Osteocyte (in vitro differentiated cells): ENCODE measurements around the gene AIDA. TPM values are rescaled to one million over a fixed set of nuclear protein-coding genes. Genes with fewer than 3 reads are reported as not detected.
"Not testable (repeated sequence)": the region's sequence is repeated elsewhere in the genome, so short reads cannot be mapped to it uniquely, and the experiment has no call there.

Source experiments
- DNase-seq: peaks from one replicate; pipeline ENCODE4 v3.0.0; 2021; ENCODE audit warnings: mixed read lengths; ENCODE audit not compliant: unreplicated experiment; ENCODE audit errors: extremely low spot score
- H3K27ac Mint-ChIP-seq: one replicate; pipeline ENCODE4 v1.8.0; 2021; ENCODE audit warnings: mild to moderate bottlenecking, mixed read lengths; ENCODE audit not compliant: unreplicated experiment
- H3K27me3 Mint-ChIP-seq: one replicate; pipeline ENCODE4 v1.8.0; 2021; ENCODE audit warnings: mixed read lengths; ENCODE audit not compliant: unreplicated experiment
- H3K36me3 Mint-ChIP-seq: one replicate; pipeline ENCODE4 v1.8.0; 2021; ENCODE audit warnings: mixed read lengths; ENCODE audit not compliant: unreplicated experiment
- H3K4me1 Mint-ChIP-seq: one replicate; pipeline ENCODE4 v1.8.0; 2021; ENCODE audit warnings: mixed read lengths; ENCODE audit not compliant: unreplicated experiment
- H3K4me3 Mint-ChIP-seq: one replicate; pipeline ENCODE4 v1.8.0; 2021; ENCODE audit warnings: mild to moderate bottlenecking, moderate library complexity, mixed read lengths; ENCODE audit not compliant: unreplicated experiment
- H3K9me3 Mint-ChIP-seq: one replicate; pipeline ENCODE4 v1.8.0; 2021; ENCODE audit warnings: mixed read lengths; ENCODE audit not compliant: unreplicated experiment
- CTCF ChIP-seq: fragments of 200-600 bp; sonication (generic); IDR thresholded peaks from 2 replicates; pipeline ENCODE4 v1.5.0; 2021; ENCODE audit warnings: antibody characterized with exemption, mild to moderate bottlenecking, moderate library complexity
- total RNA-seq: library from RNA; stranded (reverse); gene quantifications from 2 replicates; pipeline ENCODE4 v1.2.1, GENCODE V29; 2021

The AIDA gene
- total RNA-seq, 1 donor from 2014 or later = 64.5 TPM

- no peak overlapping the region for H3K4me3 Mint-ChIP-seq
- H3K9me3 Mint-ChIP-seq = no peaks in the 10 kb centered on the region
- H3K27me3 Mint-ChIP-seq = peaks cover 11% of the 10 kb centered on the region
- no peak for DNase-seq
- no peak for TF ChIP-seq CTCF
- no peaks in the 10 kb centered on the region for H3K36me3 Mint-ChIP-seq
- H3K4me1 Mint-ChIP-seq = peaks cover 4% of the 10 kb centered on the region
- peak overlapping the region; percentile 29 for H3K27ac Mint-ChIP-seq
Measured at GRCh38 chr1:222754366-222755139, 42.3 kb upstream of the AIDA start.

GRCh38 chr1:222751255-222751654, 39.0 kb upstream of the AIDA start:
- Mint-ChIP-seq H3K27me3 (peaks cover 23% of the 10 kb centered on the region), H3K4me3 (no peak overlapping the region), H3K27ac (no peak overlapping the region), H3K4me1 (peaks cover 4% of the 10 kb centered on the region), H3K36me3 (no peaks in the 10 kb centered on the region), H3K9me3 (no peaks in the 10 kb centered on the region)
- no peak for DNase-seq
- no peak for TF ChIP-seq CTCF

- Mint-ChIP-seq H3K4me1 (peaks cover 4% of the 10 kb centered on the region), H3K27me3 (peaks cover 21% of the 10 kb centered on the region), H3K4me3 (no peak overlapping the region), H3K27ac (no peak overlapping the region), H3K9me3 (no peaks in the 10 kb centered on the region), H3K36me3 (no peaks in the 10 kb centered on the region)
- DNase-seq = no peak
- no peak for TF ChIP-seq CTCF
Measured at GRCh38 chr1:222750651-222751050, 38.4 kb upstream of the AIDA start.

- Mint-ChIP-seq H3K27ac (no peak overlapping the region), H3K27me3 (peaks cover 22% of the 10 kb centered on the region), H3K4me1 (peaks cover 4% of the 10 kb centered on the region), H3K4me3 (no peak overlapping the region), H3K9me3 (no peaks in the 10 kb centered on the region), H3K36me3 (no peaks in the 10 kb centered on the region)
- no peak for DNase-seq
- no peak for TF ChIP-seq CTCF
Measured at GRCh38 chr1:222749927-222750326, 37.6 kb upstream of the AIDA start.

GRCh38 chr1:222741630-222742457, 29.6 kb upstream of the AIDA start:
- H3K27me3 Mint-ChIP-seq = not testable (repeated sequence)

More at GRCh38 chr1:222741630-222742457, 29.6 kb upstream of the AIDA start:
- H3K9me3 Mint-ChIP-seq, H3K36me3 Mint-ChIP-seq, H3K27ac Mint-ChIP-seq, H3K4me1 Mint-ChIP-seq, DNase-seq, H3K4me3 Mint-ChIP-seq: not testable (repeated sequence)
